Measurements from ENCODE around the gene PIM3.

Gene PIM3

DNA sequence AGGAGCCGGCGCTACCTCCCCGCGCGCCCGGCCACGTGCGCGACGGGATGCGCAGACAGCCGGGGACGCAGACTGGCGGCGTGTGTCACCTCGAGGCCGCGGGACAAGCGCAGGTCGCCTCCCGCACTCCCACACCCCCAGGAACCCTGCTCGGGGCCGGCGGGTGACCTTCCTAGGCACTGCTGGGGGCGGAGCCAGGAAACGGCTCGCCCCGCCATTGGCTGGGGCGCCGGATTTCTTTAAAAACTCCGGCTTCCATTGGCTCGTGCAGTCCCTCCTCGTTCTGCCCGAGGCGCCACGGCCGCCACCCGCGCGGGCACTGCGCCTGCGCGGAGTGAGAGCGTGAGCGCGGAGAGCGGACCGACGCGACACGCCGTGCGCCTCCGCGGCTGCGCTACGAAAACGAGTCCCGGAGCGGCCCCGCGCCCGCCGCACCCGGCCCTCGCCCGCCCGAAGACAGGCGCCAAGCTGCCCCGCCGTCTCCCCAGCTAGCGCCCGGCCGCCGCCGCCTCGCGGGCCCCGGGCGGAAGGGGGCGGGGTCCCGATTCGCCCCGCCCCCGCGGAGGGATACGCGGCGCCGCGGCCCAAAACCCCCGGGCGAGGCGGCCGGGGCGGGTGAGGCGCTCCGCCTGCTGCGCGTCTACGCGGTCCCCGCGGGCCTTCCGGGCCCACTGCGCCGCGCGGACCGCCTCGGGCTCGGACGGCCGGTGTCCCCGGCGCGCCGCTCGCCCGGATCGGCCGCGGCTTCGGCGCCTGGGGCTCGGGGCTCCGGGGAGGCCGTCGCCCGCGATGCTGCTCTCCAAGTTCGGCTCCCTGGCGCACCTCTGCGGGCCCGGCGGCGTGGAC lies at the start of gene PIM3:
TSS of gene PIM3 (plus strand) at position 614 of the 846 bp plus-strand sequence. CDS start at position 790, 176 bp downstream.
- peak; percentile 89 to 91 for DNase-seq (ENCODE audit: low read depth in 2 of 2)

DNA sequence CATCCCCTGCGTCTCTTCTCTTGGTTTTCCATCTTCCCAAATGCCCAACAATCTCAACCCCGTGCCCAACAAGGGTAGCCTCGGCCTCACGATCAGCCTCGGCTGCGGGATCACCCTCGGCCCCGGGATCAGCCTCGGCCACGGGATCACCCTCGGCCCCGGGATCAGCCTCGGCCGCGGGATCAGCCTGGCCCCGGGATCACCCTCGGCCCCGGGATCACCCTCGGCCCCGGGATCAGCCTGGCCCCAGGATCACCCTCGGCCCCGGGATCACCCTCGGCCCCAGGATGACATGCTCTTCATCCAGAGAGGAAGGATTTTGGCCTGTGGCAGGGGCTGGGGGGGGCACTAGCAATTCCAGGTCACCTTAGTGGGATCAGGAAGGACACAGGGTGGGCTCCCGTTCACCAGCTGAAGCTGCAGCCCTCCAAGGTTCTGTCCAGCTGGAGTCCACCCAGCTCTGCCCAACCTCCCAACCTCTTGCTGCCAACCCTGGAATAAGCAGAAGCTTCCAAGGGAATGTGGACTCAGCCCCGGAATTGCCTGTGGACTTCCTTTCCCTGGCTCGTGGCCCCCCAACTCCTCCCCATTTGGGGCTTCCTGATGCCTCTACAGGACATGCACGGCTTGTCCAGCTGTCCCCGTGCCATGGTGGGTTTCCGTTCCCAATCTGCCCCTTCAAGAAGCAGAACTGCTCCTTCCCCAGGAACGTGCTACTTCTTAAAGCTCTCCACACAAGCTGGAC lies 48.5 kb upstream of the PIM3 start:
- DNase-seq (ENCODE audit: low read depth in 2 of 2), result no peak

DNA sequence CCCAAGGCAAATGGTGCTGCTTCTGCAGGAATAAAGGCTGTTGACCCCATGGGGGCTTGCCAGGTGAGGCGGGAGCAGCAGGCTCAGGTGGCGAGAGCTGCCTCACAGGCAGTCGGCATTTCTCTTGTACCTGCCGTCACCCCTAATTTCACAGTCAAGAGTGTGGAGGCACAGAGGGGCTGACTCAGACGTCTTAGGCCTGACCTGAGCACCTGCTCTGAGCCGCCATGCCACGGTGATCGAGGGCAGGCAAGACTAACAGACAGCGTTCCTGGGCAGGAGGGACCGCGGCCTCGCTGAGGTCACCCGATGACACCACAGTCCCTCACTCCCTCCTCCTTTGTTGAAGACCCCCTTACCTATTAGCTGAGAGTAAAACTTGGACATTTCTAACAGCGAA lies 47.5 kb upstream of the PIM3 start:
- no peak for DNase-seq (ENCODE audit: low read depth in 2 of 2)

DNA sequence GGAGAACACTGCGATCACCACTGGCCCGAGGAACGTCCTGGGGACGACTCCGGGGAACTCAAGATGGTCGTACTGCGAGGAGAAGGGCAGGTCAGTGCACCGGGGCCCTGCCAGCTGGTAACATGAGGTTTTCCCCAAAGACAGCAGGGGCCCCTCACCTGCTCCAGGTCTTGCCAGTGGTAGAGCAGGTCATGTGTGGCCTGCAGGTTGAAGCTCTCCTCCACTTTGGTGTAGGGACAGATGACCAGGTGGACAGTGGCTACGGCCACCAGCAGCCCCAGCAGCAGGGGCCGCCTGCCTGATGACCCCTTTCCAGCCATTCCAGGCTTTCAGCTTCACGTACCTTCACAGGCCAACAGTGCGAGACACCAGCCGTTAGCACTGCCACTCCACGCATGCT lies 47.1 kb upstream of the PIM3 start:
- no peak for DNase-seq (ENCODE audit: low read depth in 2 of 2)

DNA sequence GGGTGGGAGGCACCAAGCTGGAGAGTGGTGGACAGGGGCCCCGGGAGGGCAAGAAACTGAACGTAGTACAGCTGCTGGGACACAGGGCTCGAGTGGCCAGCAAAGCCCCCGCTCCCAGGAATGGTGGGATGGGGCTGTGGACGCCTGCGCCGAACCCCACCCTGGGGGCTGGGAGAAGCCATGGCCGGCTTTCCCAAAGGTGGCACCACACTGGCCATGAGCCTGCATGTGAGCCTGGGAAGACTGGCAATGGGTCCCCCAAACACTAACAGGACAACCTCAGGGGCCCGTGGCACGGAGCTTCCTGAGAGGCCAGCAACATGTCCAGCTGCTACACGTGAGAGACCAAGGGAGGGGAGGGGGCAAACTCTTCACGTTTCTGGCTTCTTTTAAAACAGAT lies 46.3 kb upstream of the PIM3 start:
- DNase-seq (ENCODE audit: low read depth in 2 of 2), result no peak

DNA sequence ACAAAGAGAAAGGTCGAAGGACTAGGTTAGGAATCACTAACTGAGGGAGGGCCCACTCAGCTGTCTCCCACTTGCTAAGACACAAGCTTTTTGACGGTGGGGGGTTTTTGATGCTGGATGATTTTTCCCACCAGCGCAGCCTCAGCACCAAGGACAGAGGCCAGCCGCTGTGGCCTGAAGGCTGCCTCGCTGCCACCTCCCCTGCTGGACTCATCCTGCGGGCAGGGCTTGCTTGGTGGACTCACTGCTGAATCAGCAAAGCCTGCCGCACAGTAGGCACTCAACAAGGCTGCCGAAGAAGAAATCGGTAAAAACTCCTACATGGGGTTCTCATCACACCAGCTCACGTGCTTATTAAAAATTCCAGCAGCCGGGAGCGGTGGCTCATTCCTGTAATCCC lies 45.0 kb upstream of the PIM3 start:
- no peak for DNase-seq (ENCODE audit: low read depth in 2 of 2)

DNA sequence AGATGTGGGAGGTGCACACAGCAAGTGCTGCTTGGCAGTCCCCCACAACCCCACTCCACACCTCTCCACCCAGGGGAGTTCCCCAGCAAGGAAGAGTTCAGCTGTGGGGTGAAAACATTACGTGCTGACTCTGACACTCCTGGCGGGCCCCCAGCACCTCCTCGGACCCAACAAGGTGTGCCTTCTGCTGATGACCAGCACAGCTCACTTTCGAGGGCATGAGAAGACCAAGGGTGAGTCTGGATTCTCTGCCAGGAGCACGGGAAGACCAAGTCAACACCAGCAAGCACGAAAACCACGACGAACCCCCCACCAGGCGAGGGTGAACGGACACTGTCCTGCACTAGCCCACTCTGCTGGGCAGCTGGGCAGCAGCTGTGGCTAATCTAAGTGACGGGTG lies 43.7 kb upstream of the PIM3 start:
- no peak for DNase-seq (ENCODE audit: low read depth in 2 of 2)

DNA sequence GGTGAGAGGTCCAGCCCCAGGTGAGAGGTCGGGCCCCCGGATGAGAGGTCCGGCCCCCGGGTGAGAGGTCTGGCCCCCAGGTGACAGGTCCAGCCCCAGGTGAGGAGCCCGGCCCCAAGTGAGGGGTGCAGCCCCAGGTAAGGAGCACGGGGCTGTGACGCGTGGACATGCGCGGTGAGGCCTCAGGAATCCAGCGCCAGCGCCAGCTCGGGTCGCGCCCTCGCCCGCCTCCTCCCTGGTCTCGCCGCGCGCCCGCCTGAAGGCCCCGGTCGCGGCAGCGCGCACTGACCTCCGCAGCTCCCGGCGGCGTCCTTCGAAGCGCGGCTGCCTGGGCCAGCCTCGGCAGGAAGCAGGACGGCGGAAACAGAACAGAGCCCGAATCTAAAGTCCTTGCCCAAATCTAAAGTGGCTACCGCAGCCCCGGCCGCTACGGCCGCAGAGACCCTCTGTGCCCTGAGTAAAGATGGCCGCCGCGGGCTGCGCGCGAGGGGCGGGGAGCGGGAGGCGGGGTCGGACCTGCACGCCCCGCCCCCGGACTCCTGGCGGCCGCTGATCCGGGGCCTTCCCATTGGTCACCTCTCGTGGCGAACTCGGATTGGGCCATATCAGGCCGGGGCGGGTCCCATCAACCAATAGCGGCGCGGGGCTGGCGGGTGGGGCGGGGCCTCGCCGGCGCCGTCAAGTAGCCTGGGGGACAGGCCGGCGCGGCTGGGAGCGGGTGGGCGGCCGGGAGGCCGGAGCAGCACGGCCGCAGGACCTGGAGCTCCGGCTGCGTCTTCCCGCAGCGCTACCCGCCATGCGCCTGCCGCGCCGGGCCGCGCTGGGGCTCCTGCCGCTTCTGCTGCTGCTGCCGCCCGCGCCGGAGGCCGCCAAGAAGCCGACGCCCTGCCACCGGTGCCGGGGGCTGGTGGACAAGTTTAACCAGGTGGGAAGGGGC lies 42.3 kb upstream of the PIM3 start, which contains the start of the genes ALG12 and CRELD2:
TSS of gene ALG12 (minus strand) at position 465 of the 937 bp plus-strand sequence. CDS start 4,673 bp downstream, outside the sequence.
TSS of gene CRELD2 (plus strand) at position 661 of the 937 bp plus-strand sequence. CDS start at position 797, 136 bp downstream.
- DNase-seq (ENCODE audit: low read depth in 2 of 2), result peak; percentile 95

DNA sequence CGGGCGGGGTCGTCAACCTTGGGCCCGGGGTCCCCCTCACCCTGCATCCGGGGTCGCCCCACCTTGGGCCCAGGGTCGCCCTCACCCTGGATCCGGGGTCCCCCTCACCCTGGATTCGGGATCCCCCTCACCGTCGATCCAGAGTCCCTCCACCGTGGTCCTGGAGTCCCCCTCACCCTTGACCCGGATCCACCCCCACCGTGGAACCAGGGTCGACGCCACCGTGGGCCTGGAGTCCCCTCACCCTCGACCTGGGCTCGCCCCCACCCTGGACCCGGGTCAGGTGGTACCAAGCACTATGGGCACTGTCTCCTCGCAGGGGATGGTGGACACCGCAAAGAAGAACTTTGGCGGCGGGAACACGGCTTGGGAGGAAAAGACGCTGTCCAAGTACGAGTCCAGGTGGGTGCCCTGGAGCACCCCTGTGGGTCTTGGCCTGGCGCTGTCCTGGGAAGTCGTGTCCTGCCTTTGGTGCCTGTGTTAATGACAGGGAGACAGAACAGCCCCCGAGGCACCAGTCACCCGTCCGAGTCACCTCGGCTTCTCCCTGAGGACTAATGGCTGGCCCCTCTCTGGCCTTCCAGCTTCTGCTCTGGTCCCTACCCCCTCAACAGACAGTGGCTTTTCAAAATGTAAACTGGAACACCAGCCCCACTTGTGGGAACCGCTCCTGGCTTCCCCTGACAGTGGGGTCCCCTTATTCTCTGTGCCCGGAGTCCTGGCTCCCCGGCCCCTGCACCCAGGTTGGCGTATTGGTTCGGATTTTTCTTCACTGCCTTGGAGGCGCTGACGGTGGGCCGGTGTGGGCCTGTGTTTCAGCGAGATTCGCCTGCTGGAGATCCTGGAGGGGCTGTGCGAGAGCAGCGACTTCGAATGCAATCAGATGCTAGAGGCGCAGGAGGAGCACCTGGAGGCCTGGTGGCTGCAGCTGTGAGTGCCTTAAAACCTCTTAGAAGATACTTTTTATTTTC lies 41.4 kb upstream of the PIM3 start:
- DNase-seq (ENCODE audit: low read depth in 2 of 2), result no peak

DNA sequence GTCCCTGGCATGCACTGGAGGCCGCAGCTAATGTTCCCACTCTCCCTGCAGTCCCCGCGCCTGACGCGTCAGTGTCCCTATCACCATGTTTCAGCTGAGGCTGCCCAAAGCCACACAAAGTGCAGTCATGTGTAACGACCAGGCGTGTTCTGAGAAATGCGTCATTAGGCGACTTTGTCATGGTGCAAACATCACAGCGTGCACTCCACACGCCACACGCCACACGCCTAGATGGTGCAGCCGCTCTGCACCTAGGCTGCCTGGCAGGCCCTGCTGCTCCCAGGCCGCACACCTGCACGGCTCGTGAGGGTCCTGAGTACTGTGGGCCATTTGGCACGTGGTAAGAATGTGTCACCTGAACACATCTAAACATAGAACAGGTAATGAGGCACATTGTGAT lies 39.7 kb upstream of the PIM3 start:
- no peak for DNase-seq (ENCODE audit: low read depth in 2 of 2)

DNA sequence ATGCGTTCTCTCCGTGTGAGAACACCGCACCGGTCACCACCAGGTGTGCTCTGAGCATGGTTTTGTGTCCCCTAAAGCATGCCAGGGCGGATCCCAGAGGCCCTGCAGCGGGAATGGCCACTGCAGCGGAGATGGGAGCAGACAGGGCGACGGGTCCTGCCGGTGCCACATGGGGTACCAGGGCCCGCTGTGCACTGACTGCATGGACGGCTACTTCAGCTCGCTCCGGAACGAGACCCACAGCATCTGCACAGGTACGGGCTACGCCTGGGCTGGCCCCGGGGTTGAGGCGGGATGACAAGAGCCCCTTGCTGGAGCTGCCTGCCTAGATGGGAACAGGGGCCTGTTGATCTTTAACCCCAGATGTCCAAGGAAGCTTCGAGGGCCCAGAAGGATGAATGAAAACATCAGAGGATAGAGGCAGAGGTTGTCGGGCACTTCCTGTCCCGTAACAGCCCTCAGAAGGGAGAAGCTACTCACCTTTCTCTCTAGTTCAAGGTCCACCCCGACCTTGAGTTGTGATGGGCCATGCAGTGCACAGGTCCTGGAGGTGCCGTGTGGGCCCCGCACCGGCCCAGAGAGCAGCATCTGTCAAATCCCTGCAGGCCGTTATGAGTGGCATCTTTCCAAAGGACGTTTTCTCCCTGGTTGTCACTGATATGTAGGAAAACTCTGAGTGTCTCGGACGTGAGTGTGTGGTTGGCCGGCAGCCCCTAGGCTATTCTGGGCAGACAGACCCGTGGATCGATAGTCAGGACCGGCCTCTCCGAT lies 38.9 kb upstream of the PIM3 start:
- no peak for DNase-seq (ENCODE audit: low read depth in 2 of 2)

DNA sequence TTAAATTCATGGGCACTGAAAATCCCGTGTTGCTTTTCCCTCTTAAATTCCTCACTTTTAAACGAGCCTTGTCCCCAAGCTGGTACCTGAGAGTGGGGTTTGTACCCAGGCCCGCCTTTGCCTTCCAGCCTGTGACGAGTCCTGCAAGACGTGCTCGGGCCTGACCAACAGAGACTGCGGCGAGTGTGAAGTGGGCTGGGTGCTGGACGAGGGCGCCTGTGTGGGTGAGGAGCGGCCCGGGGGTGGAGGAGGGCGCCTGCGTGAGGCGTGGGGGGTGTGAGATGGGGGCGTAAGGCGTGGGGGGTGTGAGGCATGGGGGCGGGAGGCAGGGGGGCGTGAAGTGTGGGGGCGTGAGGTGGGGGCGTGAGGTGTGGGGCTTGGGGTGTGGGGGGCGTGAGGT lies 38.1 kb upstream of the PIM3 start:
- DNase-seq (ENCODE audit: low read depth in 2 of 2), result no peak

DNA sequence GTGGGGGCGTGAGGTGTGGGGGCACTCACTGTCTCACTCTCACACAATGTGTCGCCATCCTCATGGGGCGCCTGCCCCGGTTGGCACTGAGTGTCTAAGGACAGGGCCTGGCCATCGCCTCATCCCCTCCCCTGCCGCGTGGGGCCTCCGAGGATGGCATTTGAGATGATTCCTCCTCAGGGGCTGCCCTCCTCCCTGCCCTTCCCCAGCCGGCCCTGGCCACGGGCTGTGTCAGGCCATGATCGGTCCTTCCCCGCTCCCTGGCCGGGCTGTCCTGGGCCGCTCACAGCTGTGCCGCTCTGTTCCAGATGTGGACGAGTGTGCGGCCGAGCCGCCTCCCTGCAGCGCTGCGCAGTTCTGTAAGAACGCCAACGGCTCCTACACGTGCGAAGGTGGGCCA lies 37.6 kb upstream of the PIM3 start:
- DNase-seq (ENCODE audit: low read depth in 2 of 2), result no peak

DNA sequence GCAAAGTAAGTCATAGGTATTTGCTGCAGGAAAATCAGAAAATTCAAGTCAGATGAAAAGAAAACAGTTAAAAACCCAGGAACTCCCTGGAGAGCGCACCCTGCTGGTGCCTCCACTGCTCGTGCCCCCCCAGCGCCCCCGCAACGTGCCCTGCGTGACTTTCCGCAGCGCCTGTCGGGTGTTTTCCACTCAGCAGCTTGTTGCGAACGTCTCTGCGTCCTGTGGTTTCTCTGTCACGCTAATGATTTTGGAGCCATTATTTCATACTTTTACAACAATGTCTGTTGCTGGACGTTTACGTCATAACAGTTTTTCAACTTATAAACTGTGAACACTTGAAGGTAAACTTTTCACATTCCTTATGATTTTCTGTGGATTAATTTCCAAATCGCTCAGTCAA lies 37.1 kb upstream of the PIM3 start:
- no peak for DNase-seq (ENCODE audit: low read depth in 2 of 2)

DNA sequence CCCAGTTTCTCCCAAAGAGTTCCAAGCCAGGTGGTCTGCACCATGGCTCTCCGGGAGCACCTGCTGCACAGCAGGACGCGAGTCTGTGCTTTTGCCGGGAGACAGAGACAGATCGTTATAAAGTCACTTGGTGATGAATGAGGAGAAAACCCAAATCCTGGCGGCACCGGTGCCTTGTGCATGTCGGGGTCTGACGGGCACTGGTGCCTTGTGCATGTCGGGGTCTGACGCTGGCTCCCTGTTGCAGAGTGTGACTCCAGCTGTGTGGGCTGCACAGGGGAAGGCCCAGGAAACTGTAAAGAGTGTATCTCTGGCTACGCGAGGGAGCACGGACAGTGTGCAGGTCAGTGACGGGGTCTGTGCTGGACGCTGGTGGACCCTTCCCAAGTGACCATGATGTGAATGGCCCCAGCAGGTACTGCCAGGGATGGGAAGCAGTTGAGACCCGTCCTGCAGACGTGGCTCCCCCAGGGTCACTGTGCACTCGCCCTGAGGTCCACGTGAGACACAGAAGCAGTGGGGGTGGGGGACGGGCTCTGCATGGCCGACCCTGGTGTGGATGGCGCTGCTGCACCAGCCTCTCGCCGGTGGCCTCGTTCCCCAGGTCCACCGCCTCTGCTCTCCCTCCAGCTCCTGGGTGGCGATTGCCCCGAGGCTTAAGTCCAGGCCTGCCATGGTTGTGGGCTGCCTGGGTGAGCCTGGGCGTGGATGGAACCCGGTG lies 36.3 kb upstream of the PIM3 start:
- DNase-seq (ENCODE audit: low read depth in 2 of 2), result no peak

DNA sequence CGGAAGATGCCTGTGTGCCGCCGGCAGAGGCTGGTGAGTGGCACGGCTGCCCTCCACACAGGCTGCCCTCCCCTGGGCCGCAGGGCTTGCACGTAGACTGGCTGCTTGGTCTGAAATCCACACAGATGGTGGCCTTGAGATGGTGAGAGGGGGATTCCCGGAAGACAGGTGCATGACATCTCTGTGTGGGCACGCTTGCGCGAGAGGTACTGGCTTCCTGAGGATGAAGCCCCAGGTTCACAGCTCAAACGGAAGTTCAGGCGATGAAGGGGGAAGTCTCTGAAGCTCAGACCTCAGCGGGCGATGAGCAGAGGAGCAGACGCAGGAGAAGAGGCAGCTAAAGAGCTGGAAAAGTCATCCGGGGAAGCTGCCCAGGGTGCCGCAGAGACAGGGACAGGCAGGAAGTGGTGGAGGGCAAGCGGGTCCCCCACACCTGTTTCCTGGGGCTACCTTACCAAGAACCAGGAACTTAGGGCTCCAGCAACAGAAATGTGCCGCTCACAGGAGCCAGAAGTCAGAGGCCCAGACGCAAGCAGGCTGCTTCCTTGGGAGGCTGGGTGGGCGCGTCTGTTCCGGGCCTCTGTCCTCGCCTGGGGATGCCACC lies 34.9 kb upstream of the PIM3 start:
- peak; percentile 54 to 66 for DNase-seq (ENCODE audit: low read depth in 2 of 2)

DNA sequence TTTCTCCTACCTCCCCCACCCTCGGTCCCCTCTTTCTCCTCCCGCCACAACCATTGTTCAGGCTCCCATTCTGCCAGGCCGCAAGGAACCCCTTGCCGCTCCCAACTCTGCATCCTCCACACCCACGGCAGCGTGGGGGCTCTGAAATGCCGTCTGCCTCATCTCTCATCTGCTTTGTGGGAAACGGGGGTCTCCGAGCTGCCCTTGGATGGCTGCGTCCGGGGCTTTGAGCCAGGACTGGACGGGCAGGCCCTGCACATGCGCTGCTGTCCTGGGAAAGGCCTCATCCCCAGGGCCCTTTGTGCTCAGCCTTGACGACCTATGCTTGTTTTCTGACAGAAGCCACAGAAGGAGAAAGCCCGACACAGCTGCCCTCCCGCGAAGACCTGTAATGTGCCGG lies 33.7 kb upstream of the PIM3 start:
- no peak for DNase-seq (ENCODE audit: low read depth in 2 of 2)

DNA sequence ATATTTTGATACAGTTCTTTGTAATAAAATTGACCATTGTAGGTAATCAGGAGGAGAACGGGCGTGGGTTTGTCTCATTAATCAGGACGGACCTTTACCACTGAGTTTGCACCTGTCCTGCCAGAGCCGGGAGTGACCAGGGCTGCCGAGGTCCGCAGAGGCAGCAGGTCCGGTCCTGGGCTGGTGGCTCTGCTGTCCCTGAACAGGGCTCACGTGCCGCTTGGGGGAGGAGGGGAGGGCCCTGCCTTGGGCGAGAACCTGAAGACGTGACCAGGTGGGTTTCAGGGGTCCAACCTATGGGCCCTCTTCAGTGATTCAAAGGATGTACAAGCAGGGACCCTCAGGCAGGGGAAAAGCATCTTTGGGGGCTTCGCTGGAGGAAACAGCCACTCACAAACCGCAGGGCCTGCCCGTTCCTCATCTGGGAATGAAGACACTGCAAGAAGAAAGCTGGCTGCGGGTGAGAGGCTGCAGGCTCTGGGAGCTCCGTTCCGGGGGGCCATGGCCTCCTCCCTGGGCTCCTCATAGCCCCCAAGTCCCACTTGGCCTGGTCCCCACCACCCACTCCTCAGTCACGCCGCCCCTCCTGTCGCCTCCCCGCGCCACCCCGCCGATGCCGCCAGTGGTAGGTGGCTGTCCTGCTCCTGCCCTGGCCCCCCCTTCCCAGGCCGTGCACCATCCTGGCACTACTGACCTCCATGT lies 32.9 kb upstream of the PIM3 start:
- no peak for DNase-seq (ENCODE audit: low read depth in 2 of 2)

All from stimulated activated CD8-positive, alpha-beta memory T cell treated with anti-CD3 and anti-CD28 coated beads, Interleukin-15, amount 100 ng/mL, for 4 hours (primary cell).